ENCODE data around the gene CD5L.

The CD5L gene

DNA sequence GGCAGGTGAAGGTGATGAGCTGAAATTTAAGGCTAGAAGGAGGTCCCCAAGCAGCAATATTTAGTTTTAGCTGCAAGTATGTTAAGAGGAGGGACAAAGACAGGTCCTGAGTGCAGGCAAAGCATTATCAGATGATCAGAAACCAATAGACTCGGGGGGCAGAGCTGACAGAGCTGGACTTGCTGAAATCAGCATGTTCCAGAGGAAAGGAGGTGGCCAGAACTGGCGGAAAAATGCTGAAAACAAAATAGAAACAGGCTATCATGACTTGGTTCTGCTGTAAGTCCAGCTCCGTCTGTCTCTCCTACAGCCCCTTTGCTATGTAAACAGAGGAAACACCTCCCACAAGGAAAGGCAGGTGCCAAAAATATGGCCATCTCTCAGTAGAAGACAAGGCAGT lies at the start of gene CD5L:
CD5L (minus strand) TSS at position 101 of the 400 bp plus-strand sequence. CDS start 107 bp downstream, outside the sequence.
- no peak within 1 kb of the TSS for H3K27ac ChIP-seq
- no peak for DNase-seq (ENCODE audit: low read depth, low spot score)

- no peak for DNase-seq (ENCODE audit: low read depth, low spot score)
- H3K27ac ChIP-seq, result no peak overlapping the region
Observed at GRCh38 chr1:157882580-157882979, 41.0 kb upstream of the CD5L start.

- no peak overlapping the region for H3K27ac ChIP-seq
- no peak for DNase-seq (ENCODE audit: low read depth, low spot score)
Observed at GRCh38 chr1:157880621-157881020, 39.0 kb upstream of the CD5L start.

- no peak overlapping the region for H3K27ac ChIP-seq
- DNase-seq (ENCODE audit: low read depth, low spot score), result peak; percentile 6
Observed at GRCh38 chr1:157878059-157878458, 36.5 kb upstream of the CD5L start.

GRCh38 chr1:157870490-157870889 lies 28.9 kb upstream of the CD5L start:
- no peak for DNase-seq (ENCODE audit: low read depth, low spot score)
- no peak overlapping the region for H3K27ac ChIP-seq

GRCh38 chr1:157868654-157869053 lies 27.0 kb upstream of the CD5L start:
- no peak for DNase-seq (ENCODE audit: low read depth, low spot score)
- H3K27ac ChIP-seq, result no peak overlapping the region

- DNase-seq (ENCODE audit: low read depth, low spot score), result peak; percentile 51
- no peak overlapping the region for H3K27ac ChIP-seq
Observed at GRCh38 chr1:157862114-157863070, 20.8 kb upstream of the CD5L start.

DNA sequence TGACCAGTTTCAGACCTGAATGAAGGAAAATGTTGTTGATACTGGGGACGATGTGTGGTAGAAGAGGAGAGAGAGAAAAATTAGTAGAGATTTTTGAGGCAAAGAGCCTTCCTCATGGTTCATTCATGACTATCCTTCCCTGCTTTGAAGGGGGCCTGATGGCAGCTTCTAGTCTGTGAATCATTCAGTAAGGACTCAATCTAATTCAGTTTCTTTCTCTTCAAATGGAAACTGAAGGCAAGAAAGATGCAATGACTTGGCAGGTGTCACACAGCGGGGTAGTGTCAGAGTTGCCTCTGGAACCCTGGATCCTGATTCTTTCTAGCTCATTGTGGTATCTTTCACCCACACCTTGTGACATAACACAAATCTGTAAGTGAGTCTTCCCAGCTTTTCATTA lies 14.9 kb upstream of the CD5L start:
- no peak overlapping the region for H3K27ac ChIP-seq
- DNase-seq (ENCODE audit: low read depth, low spot score), result no peak

GRCh38 chr1:157852476-157852875 lies 10.9 kb upstream of the CD5L start:
- H3K27ac ChIP-seq, result no peak overlapping the region
- DNase-seq (ENCODE audit: low read depth, low spot score), result peak; percentile 36

GRCh38 chr1:157849229-157849875 lies 7.7 kb upstream of the CD5L start:
- H3K27ac ChIP-seq, result no peak overlapping the region
- no peak for DNase-seq (ENCODE audit: low read depth, low spot score)

DNA sequence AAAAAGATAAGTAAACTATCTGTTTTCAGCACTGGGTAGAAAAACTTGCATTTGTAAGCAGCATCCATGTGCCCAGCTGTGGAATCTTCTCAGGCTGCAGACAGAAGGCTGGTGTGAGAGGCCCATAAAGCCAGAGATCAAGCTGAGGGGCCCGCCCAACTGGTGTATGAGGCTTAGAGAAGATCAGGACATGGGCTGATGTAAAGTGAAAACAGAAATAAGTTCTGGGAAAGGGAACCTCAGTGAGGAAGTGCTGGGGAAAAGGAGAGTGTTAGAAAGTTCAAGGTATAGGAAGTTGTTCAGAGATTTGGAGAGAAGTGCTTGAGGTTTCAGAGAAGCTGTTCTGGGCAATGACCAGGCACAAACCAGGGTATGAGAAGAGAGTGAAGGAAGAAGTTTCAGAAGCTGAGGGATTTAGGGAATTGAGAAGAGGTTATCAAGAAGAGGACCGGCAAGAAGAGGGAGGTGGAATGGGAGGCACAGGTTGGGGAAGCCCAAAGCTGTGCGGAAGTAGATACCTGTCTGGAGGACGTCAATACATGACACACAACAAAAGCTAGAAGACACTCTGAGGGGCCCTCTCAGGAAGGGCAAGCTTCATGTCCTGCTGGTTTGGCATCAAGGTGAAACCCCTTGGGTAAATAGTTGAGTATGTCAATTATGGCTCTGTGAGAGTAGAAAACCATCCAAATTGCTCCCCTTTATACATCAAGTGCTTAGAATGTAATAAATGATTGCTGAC lies 2.7 kb upstream of the CD5L start:
- H3K27ac ChIP-seq, result no peak overlapping the region
- no peak for DNase-seq (ENCODE audit: low read depth, low spot score)

DNA sequence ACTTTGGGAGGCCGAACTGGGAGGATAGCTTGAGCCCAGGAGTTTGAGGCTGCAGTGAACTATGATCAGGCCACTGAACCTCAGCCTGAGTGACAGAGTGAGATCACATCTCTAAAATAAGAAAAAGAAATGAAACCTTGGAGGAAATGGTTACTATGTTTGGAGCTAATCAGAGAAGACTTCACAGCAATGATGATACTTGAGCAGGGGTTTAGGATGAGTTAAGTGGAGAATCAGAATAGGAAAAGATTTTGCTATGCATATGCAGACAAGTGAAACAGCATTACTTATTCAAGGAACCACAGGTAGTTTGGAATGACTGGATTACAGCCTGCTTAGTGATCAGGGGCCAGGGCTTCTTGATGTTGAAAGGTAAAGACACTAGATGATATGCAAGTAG lies 1.3 kb upstream of the CD5L start:
- H3K27ac ChIP-seq, result no peak overlapping the region
- no peak for DNase-seq (ENCODE audit: low read depth, low spot score)

DNA sequence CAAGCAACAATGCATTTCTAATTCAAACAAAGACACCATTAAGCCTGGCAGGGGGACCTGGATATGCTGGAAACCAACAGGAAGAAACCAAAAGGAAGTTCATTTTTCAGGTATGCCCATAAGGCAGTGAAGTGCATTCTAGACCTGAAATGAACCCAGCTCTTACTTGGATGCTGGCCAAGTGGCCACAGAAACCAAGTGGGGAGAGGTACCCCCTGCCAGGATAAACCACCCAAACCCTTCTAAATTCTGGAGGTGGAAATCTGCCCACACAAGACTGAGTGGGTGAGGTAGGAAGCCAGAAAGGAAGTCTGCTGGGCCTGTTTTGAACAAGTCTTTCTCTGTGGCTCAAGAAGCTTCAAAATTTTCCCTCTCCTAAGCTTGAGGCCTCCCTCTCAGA lies 2.6 kb downstream of the CD5L start:
- no peak for DNase-seq (ENCODE audit: low read depth, low spot score)
- H3K27ac ChIP-seq, result no peak overlapping the region

DNA sequence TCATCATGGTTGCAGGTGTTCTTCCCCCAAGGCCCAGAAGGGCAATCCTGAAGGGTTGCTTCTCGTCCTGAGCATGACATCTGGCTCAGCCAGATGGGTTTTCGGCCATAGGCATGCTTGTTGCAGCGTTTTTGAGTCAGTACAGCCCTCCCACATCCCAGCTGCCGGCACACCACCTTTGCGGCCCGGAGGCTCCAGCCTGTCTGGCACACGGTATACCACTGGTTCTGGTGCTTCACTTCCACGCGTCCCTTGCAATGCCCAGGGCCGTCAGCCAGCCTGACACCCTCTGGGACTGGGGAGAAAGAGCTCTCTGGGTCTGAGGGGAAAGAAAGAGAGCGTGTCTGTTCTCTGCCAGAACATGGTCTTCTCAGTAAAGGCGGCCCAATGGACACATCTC lies 7.2 kb downstream of the CD5L start:
- no peak for DNase-seq (ENCODE audit: low read depth, low spot score)
- H3K27ac ChIP-seq, result no peak overlapping the region

GRCh38 chr1:157833145-157833544 lies 8.5 kb downstream of the CD5L start:
- H3K27ac ChIP-seq, result no peak overlapping the region
- no peak for DNase-seq (ENCODE audit: low read depth, low spot score)

- no peak overlapping the region for H3K27ac ChIP-seq
- DNase-seq (ENCODE audit: low read depth, low spot score), result no peak
Observed at GRCh38 chr1:157831968-157832626, 9.5 kb downstream of the CD5L start.

DNA sequence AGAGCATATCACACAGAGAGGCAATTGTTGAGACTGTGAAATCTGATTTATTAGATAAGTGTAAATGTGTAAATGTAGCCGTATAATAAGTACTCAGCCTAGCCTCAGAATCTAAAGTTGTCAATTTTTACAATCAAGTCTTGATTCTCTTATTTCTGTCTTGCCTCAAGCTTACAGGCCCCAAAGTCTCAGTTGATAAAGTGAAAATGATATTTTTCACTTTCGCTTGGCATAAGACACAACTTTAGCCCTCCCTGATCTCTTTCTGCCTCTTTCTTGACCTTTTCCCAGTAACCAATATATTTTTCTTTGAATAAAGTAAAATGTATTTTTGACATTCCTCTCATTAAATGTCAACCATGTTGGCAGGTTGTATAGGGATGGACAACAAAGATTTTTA lies 10.7 kb downstream of the CD5L start:
- H3K27ac ChIP-seq, result no peak overlapping the region
- DNase-seq (ENCODE audit: low read depth, low spot score), result no peak

- no peak for DNase-seq (ENCODE audit: low read depth, low spot score)
- no peak overlapping the region for H3K27ac ChIP-seq
Observed at GRCh38 chr1:157829711-157830110, 11.9 kb downstream of the CD5L start.

GRCh38 chr1:157829210-157829609 lies 12.4 kb downstream of the CD5L start:
- DNase-seq (ENCODE audit: low read depth, low spot score), result no peak
- no peak overlapping the region for H3K27ac ChIP-seq

- no peak overlapping the region for H3K27ac ChIP-seq
- no peak for DNase-seq (ENCODE audit: low read depth, low spot score)
Observed at GRCh38 chr1:157820299-157820698, 21.3 kb downstream of the CD5L start.
